ENCODE data around the gene FREM2. TPM values are rescaled to one million over a fixed set of nuclear protein-coding genes. Genes with fewer than 3 reads are reported as not detected.

Gene FREM2
- total and polyA plus RNA-seq, 2 experiments from 2014 or later: 6.1 to 51.4 TPM

DNA sequence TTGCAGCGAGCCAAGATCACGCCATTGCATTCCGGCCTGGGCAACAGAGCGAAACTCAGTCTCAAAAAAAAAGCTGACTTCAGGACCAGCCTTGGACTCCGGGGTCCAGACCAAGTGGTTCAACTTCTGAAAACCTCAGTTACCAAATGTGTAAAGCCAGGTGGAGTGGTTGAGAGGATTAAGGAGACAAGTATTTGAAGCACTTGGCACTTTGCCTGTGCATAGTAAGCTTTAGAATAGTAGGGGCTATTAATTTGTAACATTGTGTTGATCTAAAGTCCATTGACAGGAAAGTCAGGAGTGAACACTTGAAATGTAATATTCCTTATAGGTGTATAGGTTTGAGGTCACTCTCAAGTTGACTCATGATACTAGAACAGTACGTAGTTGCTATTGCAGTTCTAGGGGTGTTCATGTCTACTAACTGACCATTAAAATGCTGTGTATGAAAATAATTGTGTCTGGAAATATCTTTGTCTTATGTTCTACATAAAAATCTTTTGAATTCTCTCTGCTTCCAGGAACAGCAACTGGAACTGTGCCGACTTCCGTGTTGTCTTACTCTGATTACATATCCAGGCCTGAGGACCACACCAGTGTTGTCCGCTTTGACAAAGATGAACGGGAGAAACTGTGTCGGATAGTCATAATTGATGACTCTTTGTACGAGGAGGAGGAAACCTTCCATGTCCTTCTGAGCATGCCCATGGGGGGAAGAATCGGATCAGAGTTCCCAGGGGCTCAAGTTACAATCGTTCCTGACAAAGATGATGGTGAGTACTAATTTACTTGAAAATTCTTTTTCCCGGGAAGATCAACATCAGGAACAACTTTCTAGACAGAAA lies 97.4 kb downstream of the FREM2 start:
- DNase-seq (ENCODE audit: low read depth in 1 of 2, low spot score in 1 of 2): no peak
- H3K9me3 ChIP-seq (ENCODE audit: low read depth): no peaks in the 10 kb centered on the region
- TF ChIP-seq CTCF (IDR thresholded peaks at IDR 0.05; ENCODE audit: low read depth, low read length): no peak

DNA sequence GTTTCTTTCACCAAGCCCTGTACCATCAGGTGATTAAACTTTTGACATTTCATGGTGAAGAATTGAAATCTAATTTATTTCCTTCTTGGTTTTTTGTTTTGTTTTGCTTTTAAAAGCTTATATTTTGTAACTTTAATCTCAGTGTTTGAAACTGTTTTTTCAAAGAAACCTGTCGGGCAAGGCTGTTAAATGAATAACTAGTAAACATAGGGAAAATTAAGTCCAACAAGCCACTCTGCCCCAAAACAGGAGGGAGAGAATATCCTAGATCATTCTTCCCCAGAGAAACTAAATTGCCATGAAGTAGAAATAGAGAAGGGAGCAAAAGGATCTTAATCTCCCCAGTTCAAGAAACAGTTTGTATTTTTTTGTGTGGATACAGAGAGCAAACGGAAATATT lies 98.2 kb downstream of the FREM2 start:
- TF ChIP-seq CTCF (IDR thresholded peaks at IDR 0.05; ENCODE audit: low read depth, low read length): no peak
- Histone ChIP-seq H3K27ac (no peak overlapping the region), H3K27me3 (no peaks in the 10 kb centered on the region), H3K9me3 (ENCODE audit: low read depth) (no peaks in the 10 kb centered on the region), H3K4me3 (no peak overlapping the region), H3K36me3 (no peaks in the 10 kb centered on the region), H3K4me1 (ENCODE audit: low read depth) (no peaks in the 10 kb centered on the region)
- DNase-seq (ENCODE audit: low read depth in 1 of 2, low spot score in 1 of 2): no peak

More for the DNA sequence above, 97.4 kb downstream of the FREM2 start:
- Histone ChIP-seq H3K4me1 (ENCODE audit: low read depth) (no peaks in the 10 kb centered on the region), H3K27me3 (no peaks in the 10 kb centered on the region), H3K27ac (no peak overlapping the region), H3K4me3 (no peak overlapping the region), H3K36me3 (no peaks in the 10 kb centered on the region)

GRCh38 chr13:38785490-38785889 lies 98.6 kb downstream of the FREM2 start:
- H3K27ac ChIP-seq: no peak overlapping the region
- H3K4me3 ChIP-seq: no peak overlapping the region
- H3K27me3 ChIP-seq: no peaks in the 10 kb centered on the region
- H3K4me1 ChIP-seq (ENCODE audit: low read depth): no peaks in the 10 kb centered on the region
- DNase-seq (ENCODE audit: low read depth in 1 of 2, low spot score in 1 of 2): no peak
- no peak for TF ChIP-seq CTCF (IDR thresholded peaks at IDR 0.05; ENCODE audit: low read depth, low read length)
- no peaks in the 10 kb centered on the region for H3K36me3 ChIP-seq
- no peaks in the 10 kb centered on the region for H3K9me3 ChIP-seq (ENCODE audit: low read depth)

DNA sequence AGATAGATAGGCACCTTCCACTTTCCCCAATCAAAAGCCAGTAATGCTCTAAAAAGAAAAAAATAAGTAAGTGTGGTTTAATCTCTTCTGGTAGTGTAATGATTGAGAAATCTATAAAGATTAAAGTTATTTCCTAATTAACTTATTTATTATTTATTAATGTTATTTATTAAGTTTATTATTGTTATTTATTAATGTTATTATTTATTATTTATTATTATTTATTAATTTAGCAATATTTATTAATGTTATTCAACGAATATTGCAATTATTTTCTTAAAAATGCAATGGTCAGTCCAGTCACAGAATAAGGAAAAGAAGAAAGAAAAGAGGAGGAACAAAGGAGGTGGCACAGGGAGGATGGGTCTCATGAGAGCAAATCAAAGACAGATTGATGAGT lies 100.7 kb downstream of the FREM2 start:
- no peak overlapping the region for H3K27ac ChIP-seq
- no peaks in the 10 kb centered on the region for H3K4me1 ChIP-seq (ENCODE audit: low read depth)
- no peak for TF ChIP-seq CTCF (IDR thresholded peaks at IDR 0.05; ENCODE audit: low read depth, low read length)
- H3K36me3 ChIP-seq: no peaks in the 10 kb centered on the region
- no peak overlapping the region for H3K4me3 ChIP-seq
- H3K9me3 ChIP-seq (ENCODE audit: low read depth): no peaks in the 10 kb centered on the region
- no peak for DNase-seq (ENCODE audit: low read depth in 1 of 2, low spot score in 1 of 2)
- H3K27me3 ChIP-seq: no peaks in the 10 kb centered on the region

DNA sequence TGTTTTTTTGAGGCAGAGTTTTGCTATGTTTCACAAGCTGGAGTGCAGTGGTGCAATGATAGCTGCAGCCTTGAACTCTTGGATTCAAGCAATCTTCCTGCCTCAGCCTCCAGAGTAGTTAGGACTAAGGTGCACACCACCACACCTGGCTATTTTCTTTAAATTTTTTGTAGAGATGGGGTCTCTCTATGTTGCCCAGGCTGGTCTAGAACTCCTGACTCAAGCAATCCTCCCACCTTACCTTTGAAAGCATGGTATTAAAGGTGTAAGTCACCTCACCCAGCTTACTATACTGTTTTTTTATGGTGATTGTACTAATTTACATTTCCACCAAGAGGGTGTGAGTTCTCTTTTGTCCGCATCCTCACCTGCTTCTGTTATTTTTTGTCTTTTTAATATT lies 110.0 kb downstream of the FREM2 start:
- no peak for DNase-seq (ENCODE audit: low read depth in 1 of 2, low spot score in 1 of 2)
- no peak overlapping the region for H3K4me3 ChIP-seq
- H3K27ac ChIP-seq: no peak overlapping the region
- no peaks in the 10 kb centered on the region for H3K36me3 ChIP-seq
- no peaks in the 10 kb centered on the region for H3K4me1 ChIP-seq (ENCODE audit: low read depth)
- no peaks in the 10 kb centered on the region for H3K27me3 ChIP-seq
- H3K9me3 ChIP-seq (ENCODE audit: low read depth): no peaks in the 10 kb centered on the region
- TF ChIP-seq CTCF (IDR thresholded peaks at IDR 0.05; ENCODE audit: low read depth, low read length): no peak

All from cardiac muscle cell (in vitro differentiated cells and primary cell).